ENCODE results near the gene TCEA2. TPM values are rescaled to one million over a fixed set of nuclear protein-coding genes. Genes with fewer than 3 reads are reported as not detected.
A peak's percentile ranks its signal among the peaks of the same experiment; 100 is the strongest.

Gene TCEA2
- total and polyA plus RNA-seq, 2 of the 13 experiments (the other 11 are each of a cell fraction or from before 2014, with no cell fraction given) = 28.1 to 33.7 TPM

DNA sequence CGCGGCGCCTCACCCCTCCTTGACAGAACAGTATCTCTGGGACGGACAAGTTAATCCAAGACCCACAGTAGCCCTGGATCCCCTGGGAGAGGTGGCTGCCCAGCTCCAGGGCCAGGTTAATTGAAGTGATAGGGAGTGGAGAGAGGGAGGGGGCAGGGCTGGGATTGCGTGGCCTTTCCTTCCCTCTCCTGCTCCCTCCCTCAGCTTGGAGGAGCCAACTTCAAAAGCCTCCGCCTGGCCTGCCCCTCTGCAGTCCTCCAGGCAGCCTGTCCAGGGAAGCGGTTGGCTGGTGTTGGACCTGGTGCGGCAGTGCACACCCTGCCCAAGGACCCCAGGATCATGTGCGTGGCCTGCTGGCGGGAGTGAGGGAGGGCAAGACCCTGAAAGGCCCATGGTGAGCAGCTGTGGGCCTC, 27.1 kb upstream of the TCEA2 start, which contains the start of gene C20orf204 (continued):
- TF ChIP-seq ZNF10 (CRISPR knock-in tag; IDR thresholded peaks at IDR 0.05; ENCODE audit: borderline replicate concordance, low read depth) = no peak
- TF ChIP-seq, protein P1, sequence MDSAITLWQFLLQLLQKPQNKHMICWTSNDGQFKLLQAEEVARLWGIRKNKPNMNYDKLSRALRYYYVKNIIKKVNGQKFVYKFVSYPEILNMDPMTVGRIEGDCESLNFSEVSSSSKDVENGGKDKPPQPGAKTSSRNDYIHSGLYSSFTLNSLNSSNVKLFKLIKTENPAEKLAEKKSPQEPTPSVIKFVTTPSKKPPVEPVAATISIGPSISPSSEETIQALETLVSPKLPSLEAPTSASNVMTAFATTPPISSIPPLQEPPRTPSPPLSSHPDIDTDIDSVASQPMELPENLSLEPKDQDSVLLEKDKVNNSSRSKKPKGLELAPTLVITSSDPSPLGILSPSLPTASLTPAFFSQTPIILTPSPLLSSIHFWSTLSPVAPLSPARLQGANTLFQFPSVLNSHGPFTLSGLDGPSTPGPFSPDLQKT (CRISPR knock-in tag; IDR thresholded peaks at IDR 0.05; ENCODE audit: borderline replicate concordance) = no peak
- TF ChIP-seq PCBP1 (IDR thresholded peaks at IDR 0.05; ENCODE audit: borderline replicate concordance, low read depth, low read length) = peak; percentile 97
- TF ChIP-seq, protein P2, sequence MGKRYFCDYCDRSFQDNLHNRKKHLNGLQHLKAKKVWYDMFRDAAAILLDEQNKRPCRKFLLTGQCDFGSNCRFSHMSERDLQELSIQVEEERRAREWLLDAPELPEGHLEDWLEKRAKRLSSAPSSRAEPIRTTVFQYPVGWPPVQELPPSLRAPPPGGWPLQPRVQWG (CRISPR knock-in tag; IDR thresholded peaks at IDR 0.05; ENCODE audit: borderline replicate concordance, low read depth) = no peak
- TF ChIP-seq ZNF263 (CRISPR knock-in tag; IDR thresholded peaks at IDR 0.05) = peak; percentile 95
- TF ChIP-seq, protein P3, sequence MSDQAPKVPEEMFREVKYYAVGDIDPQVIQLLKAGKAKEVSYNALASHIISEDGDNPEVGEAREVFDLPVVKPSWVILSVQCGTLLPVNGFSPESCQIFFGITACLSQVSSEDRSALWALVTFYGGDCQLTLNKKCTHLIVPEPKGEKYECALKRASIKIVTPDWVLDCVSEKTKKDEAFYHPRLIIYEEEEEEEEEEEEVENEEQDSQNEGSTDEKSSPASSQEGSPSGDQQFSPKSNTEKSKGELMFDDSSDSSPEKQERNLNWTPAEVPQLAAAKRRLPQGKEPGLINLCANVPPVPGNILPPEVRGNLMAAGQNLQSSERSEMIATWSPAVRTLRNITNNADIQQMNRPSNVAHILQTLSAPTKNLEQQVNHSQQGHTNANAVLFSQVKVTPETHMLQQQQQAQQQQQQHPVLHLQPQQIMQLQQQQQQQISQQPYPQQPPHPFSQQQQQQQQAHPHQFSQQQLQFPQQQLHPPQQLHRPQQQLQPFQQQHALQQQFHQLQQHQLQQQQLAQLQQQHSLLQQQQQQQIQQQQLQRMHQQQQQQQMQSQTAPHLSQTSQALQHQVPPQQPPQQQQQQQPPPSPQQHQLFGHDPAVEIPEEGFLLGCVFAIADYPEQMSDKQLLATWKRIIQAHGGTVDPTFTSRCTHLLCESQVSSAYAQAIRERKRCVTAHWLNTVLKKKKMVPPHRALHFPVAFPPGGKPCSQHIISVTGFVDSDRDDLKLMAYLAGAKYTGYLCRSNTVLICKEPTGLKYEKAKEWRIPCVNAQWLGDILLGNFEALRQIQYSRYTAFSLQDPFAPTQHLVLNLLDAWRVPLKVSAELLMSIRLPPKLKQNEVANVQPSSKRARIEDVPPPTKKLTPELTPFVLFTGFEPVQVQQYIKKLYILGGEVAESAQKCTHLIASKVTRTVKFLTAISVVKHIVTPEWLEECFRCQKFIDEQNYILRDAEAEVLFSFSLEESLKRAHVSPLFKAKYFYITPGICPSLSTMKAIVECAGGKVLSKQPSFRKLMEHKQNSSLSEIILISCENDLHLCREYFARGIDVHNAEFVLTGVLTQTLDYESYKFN (CRISPR knock-in tag; conservative IDR thresholded peaks at IDR 0.05) = peak; percentile 71
- TF ChIP-seq ZNF644 (CRISPR knock-in tag; IDR thresholded peaks at IDR 0.05; ENCODE audit: low read depth) = peak; percentile 28; the same call in 1 of the 2 replicates
- peak; percentile 72; the same call in 1 of the 2 replicates for TF ChIP-seq ZBTB42 (CRISPR knock-in tag; IDR thresholded peaks at IDR 0.05)
- TF ChIP-seq KLF16 (CRISPR knock-in tag; IDR thresholded peaks at IDR 0.05) = peak; percentile 83 to 90
- no peak for TF ChIP-seq ZFP62 (CRISPR knock-in tag; IDR thresholded peaks at IDR 0.05)
- no peak for TF ChIP-seq NFATC3 (CRISPR knock-in tag; IDR thresholded peaks at IDR 0.05)
- TF ChIP-seq GATA4 (IDR thresholded peaks at IDR 0.05; ENCODE audit: borderline replicate concordance, low read depth) = peak; percentile 63; the same call in 1 of the 2 replicates
- TF ChIP-seq KDM3A (CRISPR knock-in tag; IDR thresholded peaks at IDR 0.05; ENCODE audit: low read depth) = peak; percentile 84; the same call in 1 of the 2 replicates
- TF ChIP-seq DMAP1 (CRISPR knock-in tag; IDR thresholded peaks at IDR 0.05) = peak; percentile 96
- no peak for TF ChIP-seq CREB1 (IDR thresholded peaks at IDR 0.05)
- TF ChIP-seq CREB1 (CRISPR knock-in tag; IDR thresholded peaks at IDR 0.05) = no peak
- TF ChIP-seq REXO4 (CRISPR knock-in tag; IDR thresholded peaks at IDR 0.05; ENCODE audit: borderline replicate concordance) = no peak
- peak; percentile 67 for TF ChIP-seq HNRNPLL (IDR thresholded peaks at IDR 0.05; ENCODE audit: low read depth, low read length, poor library complexity, severe bottlenecking)
- TF ChIP-seq ASH2L (IDR thresholded peaks at IDR 0.05; ENCODE audit: insufficient read length, low read depth, low read length) = peak; percentile 34
- TF ChIP-seq, protein P4, sequence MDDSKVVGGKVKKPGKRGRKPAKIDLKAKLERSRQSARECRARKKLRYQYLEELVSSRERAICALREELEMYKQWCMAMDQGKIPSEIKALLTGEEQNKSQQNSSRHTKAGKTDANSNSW (CRISPR knock-in tag; IDR thresholded peaks at IDR 0.05; ENCODE audit: borderline replicate concordance) = peak; percentile 82; the same call in 1 of the 2 replicates
- TF ChIP-seq RAD21 (CRISPR knock-in tag; IDR thresholded peaks at IDR 0.05) = no peak; the same call in 1 of the 2 replicates
- no peak for TF ChIP-seq ZNF546 (CRISPR knock-in tag; conservative IDR thresholded peaks at IDR 0.05)
